Panc1 (cell line): Measurements from ENCODE around the gene PFKFB3.

Source experiments
- REST ChIP-seq, 2 experiments: IDR thresholded peaks; 2 replicates each; pipeline ENCODE4 v1.6.1; 2011 to 2012; ENCODE audit warnings: low read depth in 2 of 2, control low read depth in 1 of 2, low read length in 1 of 2, mild to moderate bottlenecking in 1 of 2, moderate library complexity in 1 of 2; ENCODE audit not compliant: insufficient read depth in 1 of 2
- TCF7L2 ChIP-seq: IDR thresholded peaks from 2 replicates; pipeline ENCODE4 v1.6.1; 2011; ENCODE audit warnings: mild to moderate bottlenecking, low read depth, low read length, inconsistent platforms
- TF ChIP-seq, protein P1 (sequence below): fragments of 450-650 bp; IDR thresholded peaks from 2 replicates; pipeline ENCODE4 v1.5.1; 2017; ENCODE audit warnings: mild to moderate bottlenecking

GRCh38 chr10:6228010-6228511 is 25.3 kb downstream of the PFKFB3 start:
- TF ChIP-seq REST (IDR thresholded peaks at IDR 0.05; ENCODE audit: insufficient read depth in 1 of 2, low read depth in 2 of 2, low read length in 1 of 2) (no peak), TCF7L2 (no peak)
- TF ChIP-seq, protein P1, sequence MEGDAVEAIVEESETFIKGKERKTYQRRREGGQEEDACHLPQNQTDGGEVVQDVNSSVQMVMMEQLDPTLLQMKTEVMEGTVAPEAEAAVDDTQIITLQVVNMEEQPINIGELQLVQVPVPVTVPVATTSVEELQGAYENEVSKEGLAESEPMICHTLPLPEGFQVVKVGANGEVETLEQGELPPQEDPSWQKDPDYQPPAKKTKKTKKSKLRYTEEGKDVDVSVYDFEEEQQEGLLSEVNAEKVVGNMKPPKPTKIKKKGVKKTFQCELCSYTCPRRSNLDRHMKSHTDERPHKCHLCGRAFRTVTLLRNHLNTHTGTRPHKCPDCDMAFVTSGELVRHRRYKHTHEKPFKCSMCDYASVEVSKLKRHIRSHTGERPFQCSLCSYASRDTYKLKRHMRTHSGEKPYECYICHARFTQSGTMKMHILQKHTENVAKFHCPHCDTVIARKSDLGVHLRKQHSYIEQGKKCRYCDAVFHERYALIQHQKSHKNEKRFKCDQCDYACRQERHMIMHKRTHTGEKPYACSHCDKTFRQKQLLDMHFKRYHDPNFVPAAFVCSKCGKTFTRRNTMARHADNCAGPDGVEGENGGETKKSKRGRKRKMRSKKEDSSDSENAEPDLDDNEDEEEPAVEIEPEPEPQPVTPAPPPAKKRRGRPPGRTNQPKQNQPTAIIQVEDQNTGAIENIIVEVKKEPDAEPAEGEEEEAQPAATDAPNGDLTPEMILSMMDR: no peak
